H1 (cell line): ENCODE results near the gene PLGLB2. TPM values are rescaled to one million over a fixed set of nuclear protein-coding genes. Genes with fewer than 3 reads are reported as not detected.
"Not testable (repeated sequence)": the region's sequence is repeated elsewhere in the genome, so short reads cannot be mapped to it uniquely, and the experiment has no call there.

ENCODE experiments used
- CTCF ChIA-PET: fragments of 300-600 bp; sonication (Branson Sonifier 250); formaldehyde crosslinking; loops from one replicate; lab custom pipeline; 2021; ENCODE audit not compliant: partially characterized antibody; lab: Charles Lee
- POLR2A ChIA-PET: fragments of 300-600 bp; sonication (Branson Sonifier 250); formaldehyde crosslinking; loops from one replicate; lab custom pipeline; 2021; ENCODE audit warnings: inconsistent platforms; ENCODE audit not compliant: partially characterized antibody; lab: Charles Lee
- DNase-seq, 2 experiments: peaks; one replicate each; pipeline versions ENCODE4 v3.0.0 to v3.0.0-alpha.2; 2010 to 2022; ENCODE audit warnings: low spot score in 2 of 2, low read depth in 1 of 2, mixed read lengths in 1 of 2
- FAIRE-seq: peaks from 2 replicates; lab custom pipeline; 2011; peaks lifted over from hg19 to GRCh38; lab: Jason Lieb, UNC
- H2AFZ ChIP-seq: 2 replicates; pipeline ENCODE4 v1.8.1; 2012; ENCODE audit warnings: low read length, inconsistent platforms
- H2AK5ac ChIP-seq: 2 replicates; pipeline ENCODE4 v1.6.1; 2013; ENCODE audit warnings: low read depth, low read length
- H2BK120ac ChIP-seq: replicated peaks from 2 replicates; pipeline ENCODE3; 2013; ENCODE audit warnings: low read depth, low read length, inconsistent platforms
- H2BK12ac ChIP-seq: 2 replicates; pipeline ENCODE4 v1.6.1; 2013; ENCODE audit warnings: low read depth, low read length
- H2BK15ac ChIP-seq: 2 replicates; pipeline ENCODE4 v1.6.1; 2013; ENCODE audit warnings: low read length
- H2BK20ac ChIP-seq: 2 replicates; pipeline ENCODE4 v1.6.1; 2013; ENCODE audit warnings: low read length
- H2BK5ac ChIP-seq: 2 replicates; pipeline ENCODE4 v1.6.1; 2013; ENCODE audit warnings: low read depth, low read length
- H3K14ac ChIP-seq: 2 replicates; pipeline ENCODE4 v1.6.1; 2013; ENCODE audit warnings: inconsistent platforms; ENCODE audit not compliant: insufficient read length
- H3K18ac ChIP-seq: 2 replicates; pipeline ENCODE4 v1.6.1; 2013; ENCODE audit warnings: low read length; ENCODE audit errors: extremely low read depth
- H3K23ac ChIP-seq: 2 replicates; pipeline ENCODE4 v1.6.1; 2013; ENCODE audit warnings: inconsistent platforms; ENCODE audit not compliant: insufficient read length
- H3K23me2 ChIP-seq: 2 replicates; pipeline ENCODE4 v1.6.1; 2013; ENCODE audit warnings: low read depth, low read length
- H3K27ac ChIP-seq: 2 replicates; pipeline ENCODE4 v1.6.1; 2011; ENCODE audit warnings: low read depth, low read length, inconsistent platforms
- H3K27me3 ChIP-seq, 4 experiments: replicated peaks in 1 of 4; 1 replicate in 1 of 4; 2 replicates in 3 of 4; pipeline versions ENCODE4 v1.6.1 to v1.8.1; 2011 to 2013; ENCODE audit warnings: low read length in 3 of 4, mild to moderate bottlenecking in 3 of 4, inconsistent platforms in 2 of 4, mixed read lengths in 2 of 4, moderate library complexity in 1 of 4; ENCODE audit not compliant: control insufficient read depth in 3 of 4, insufficient read depth in 3 of 4; ENCODE audit errors: extremely low read depth in 1 of 4
- H3K36me3 ChIP-seq, 4 experiments: 2 replicates each; pipeline versions ENCODE4 v1.6.1 to v1.8.1; 2011 to 2013; ENCODE audit warnings: mild to moderate bottlenecking in 4 of 4, low read length in 3 of 4, moderate library complexity in 2 of 4, control low read depth in 1 of 4, inconsistent platforms in 1 of 4; ENCODE audit not compliant: insufficient read depth in 4 of 4, control insufficient read depth in 2 of 4
- H3K4ac ChIP-seq: replicated peaks from 2 replicates; pipeline ENCODE3; 2013; ENCODE audit warnings: low read length, low read depth, mixed read lengths, inconsistent platforms; ENCODE audit not compliant: insufficient read length
- H3K4me1 ChIP-seq, 4 experiments: replicated peaks in 1 of 4; 1 replicate in 1 of 4; 2 replicates in 3 of 4; pipeline versions ENCODE4 v1.6.1 to v1.8.1; 2011 to 2013; ENCODE audit warnings: low read length in 3 of 4, inconsistent platforms in 2 of 4, mixed read lengths in 1 of 4; ENCODE audit not compliant: insufficient read depth in 4 of 4, control insufficient read depth in 3 of 4
- H3K4me2 ChIP-seq, 2 experiments: 2 replicates each; pipeline versions ENCODE4 v1.6.1 to v1.8.1; 2011 to 2013; ENCODE audit warnings: low read depth in 2 of 2, low read length in 2 of 2, control low read depth in 1 of 2, inconsistent platforms in 1 of 2, mild to moderate bottlenecking in 1 of 2; ENCODE audit not compliant: insufficient read depth in 1 of 2
- H3K4me3 ChIP-seq, 4 experiments: fragments of 200-600, 300-600 bp in 1 of 4; sonication (generic), shearing (Covaris generic), sonication (Bioruptor Twin) in 1 of 4; 2 replicates each; pipeline versions ENCODE4 v1.5.1 to v1.8.1; 2011 to 2016; ENCODE audit warnings: low read length in 4 of 4, low read depth in 3 of 4, control low read depth in 2 of 4, inconsistent platforms in 2 of 4, mild to moderate bottlenecking in 2 of 4, mixed read lengths in 1 of 4, moderate library complexity in 1 of 4; ENCODE audit not compliant: insufficient read depth in 2 of 4; ENCODE audit errors: extremely low read depth in 1 of 4
- H3K56ac ChIP-seq: replicated peaks from 2 replicates; pipeline ENCODE3; 2013; ENCODE audit warnings: low read depth, mild to moderate bottlenecking, mixed read lengths, low read length, inconsistent platforms; ENCODE audit not compliant: insufficient read length
- H3K79me1 ChIP-seq: 2 replicates; pipeline ENCODE4 v1.6.1; 2013; ENCODE audit warnings: low read depth, low read length, control low read depth
- H3K79me2 ChIP-seq, 2 experiments: 2 replicates each; pipeline versions ENCODE4 v1.6.1 to v1.8.1; 2012 to 2013; ENCODE audit warnings: low read length in 2 of 2, mild to moderate bottlenecking in 2 of 2, inconsistent platforms in 1 of 2; ENCODE audit not compliant: insufficient read depth in 2 of 2, control insufficient read depth in 1 of 2
- H3K9ac ChIP-seq, 4 experiments: replicated peaks in 1 of 4; 1 replicate in 1 of 4; 2 replicates in 3 of 4; pipeline versions ENCODE4 v1.6.1 to v1.8.1; 2011 to 2013; ENCODE audit warnings: low read depth in 3 of 4, low read length in 3 of 4, control low read depth in 2 of 4, mild to moderate bottlenecking in 2 of 4, moderate library complexity in 2 of 4, inconsistent platforms in 1 of 4; ENCODE audit errors: extremely low read depth in 1 of 4
- H3K9me3 ChIP-seq, 2 experiments: 2 replicates each; pipeline versions ENCODE4 v1.6.1 to v1.8.1; 2012 to 2013; ENCODE audit warnings: mild to moderate bottlenecking in 2 of 2, moderate library complexity in 2 of 2, control low read depth in 1 of 2, inconsistent platforms in 1 of 2, low read depth in 1 of 2, low read length in 1 of 2, mixed read lengths in 1 of 2; ENCODE audit not compliant: insufficient read depth in 2 of 2
- H4K20me1 ChIP-seq, 2 experiments: replicated peaks in 1 of 2; 2 replicates each; pipeline versions ENCODE3 to v1.8.1; 2011 to 2013; ENCODE audit warnings: inconsistent platforms in 2 of 2, low read length in 2 of 2, mild to moderate bottlenecking in 1 of 2; ENCODE audit not compliant: insufficient read depth in 2 of 2, control insufficient read depth in 1 of 2
- H4K5ac ChIP-seq: 2 replicates; pipeline ENCODE4 v1.6.1; 2013; ENCODE audit warnings: low read length, low read depth, mixed read lengths, inconsistent platforms; ENCODE audit not compliant: insufficient read length
- H4K8ac ChIP-seq: 2 replicates; pipeline ENCODE4 v1.8.0; 2013; ENCODE audit warnings: mild to moderate bottlenecking, moderate library complexity, low read length, inconsistent platforms; ENCODE audit not compliant: insufficient read depth; ENCODE audit errors: extremely low read depth
- H4K91ac ChIP-seq: replicated peaks from 2 replicates; pipeline ENCODE3; 2013; ENCODE audit warnings: low read length, mixed read lengths, inconsistent platforms; ENCODE audit not compliant: insufficient read length
- WGBS, 2 experiments: shearing (Covaris generic) in 1 of 2; methylation state at CpG; one replicate each; pipeline versions ENCODE4 v1.1.6 to v1.1.7; 2013 to 2015; ENCODE audit warnings: low lambda C conversion rate in 2 of 2, mixed read lengths in 2 of 2, inconsistent platforms in 1 of 2, low coverage in 1 of 2, missing lambda C conversion rate in 1 of 2; ENCODE audit not compliant: insufficient replicate concordance in 2 of 2, insufficient coverage in 1 of 2, insufficient read length in 1 of 2; ENCODE audit errors: extremely low coverage in 1 of 2, missing lambda C conversion rate in 1 of 2; 5-methylcytosine and 5-hydroxymethylcytosine counted together
- long read RNA-seq, 2 experiments: library from RNA in 1 of 2; library from capped mRNA in 1 of 2; stranded (forward); transcript quantifications; one replicate each; pipeline ENCODE4 v2.0.0, GENCODE V29; 2021; ENCODE audit warnings: inconsistent platforms in 1 of 2
- polyA minus RNA-seq, 3 experiments: library from RNA; depleted of rRNA, polyadenylated mRNA; stranded (reverse); fragments of >200 nt; gene quantifications; 1 replicate in 2 of 3; 2 replicates in 1 of 3; pipeline ENCODE4 v1.2.3, GENCODE V29; 2011
- polyA plus RNA-seq, 7 experiments: library from polyadenylated mRNA; depleted of rRNA in 3 of 7; stranded (reverse) in 5 of 7; unstranded in 2 of 7; fragments of >200 nt in 5 of 7; fragments of 200-250 nt in 2 of 7; gene quantifications; 1 replicate in 5 of 7; 2 replicates in 1 of 7; 4 replicates in 1 of 7; pipeline versions ENCODE4 v1.2.1 to v1.2.3, GENCODE V29; 2011 to 2013; ENCODE audit warnings: missing spikeins in 2 of 7, mixed read lengths in 2 of 7
- total RNA-seq: library from RNA; stranded (reverse); fragmentation: NEBNext Ultra II Directional; extraction: Animal tissue kit (Norgen Biotek cat#: 25700); gene quantifications from 2 replicates; pipeline ENCODE4 v1.2.1, GENCODE V29; 2021

PLGLB2 gene
- total RNA-seq (not detected in 2 replicates), polyA plus RNA-seq (2011; rRNA removed) (0.14 TPM in 1 of 2 replicates, not detected in the other), polyA minus RNA-seq (2011; rRNA and poly(A)+ RNA removed) (0.17 and 0.28 TPM in 2 replicates)
- polyA plus RNA-seq (2011; cell fraction: cytosol; rRNA removed): 0.08 TPM
- polyA plus RNA-seq (2011; cell fraction: nucleus; rRNA removed): 0.09 TPM
- 0.30 TPM in 1 of 4 replicates, not detected in the others for polyA plus RNA-seq (2012, experiment 1 of 2)
- not detected for polyA plus RNA-seq (2012, experiment 2 of 2)
- polyA plus RNA-seq (2013, experiment 1 of 2): not detected
- polyA plus RNA-seq (2013, experiment 2 of 2): 0.07 TPM
- polyA minus RNA-seq (2011; cell fraction: cytosol; rRNA and poly(A)+ RNA removed): not detected
- polyA minus RNA-seq (2011; cell fraction: nucleus; rRNA and poly(A)+ RNA removed): not detected
- long read RNA-seq, experiment 1: 0 reads
- long read RNA-seq, experiment 2: 0 reads

DNA sequence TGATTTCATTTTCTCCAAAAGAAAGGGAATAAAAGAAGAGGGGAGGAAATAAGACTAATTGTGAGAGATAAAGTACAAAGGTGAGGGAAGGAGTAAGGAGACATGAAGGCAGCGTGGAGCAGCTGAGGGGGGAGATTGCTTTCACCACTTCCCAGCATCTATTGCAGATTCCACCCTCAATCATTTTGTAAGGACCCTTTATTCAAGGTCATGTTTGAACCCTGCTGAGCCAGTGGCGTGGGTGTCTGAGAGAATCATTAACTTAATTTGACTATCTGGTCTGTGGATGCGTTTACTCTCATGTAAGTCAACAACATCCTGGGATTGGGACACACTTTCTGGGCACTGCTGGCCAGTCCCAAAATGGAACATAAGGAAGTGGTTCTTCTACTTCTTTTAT, at the start of gene PLGLB2:
Gene PLGLB2, plus strand, starts transcription at position 297 of the 400 bp plus-strand sequence. Its CDS starts 67 bp downstream, at position 364.
- H3K4ac ChIP-seq, H3K9me3 ChIP-seq, H2BK15ac ChIP-seq, H3K23me2 ChIP-seq, H3K27me3 ChIP-seq, H2AK5ac ChIP-seq, H4K8ac ChIP-seq, DNase-seq, H2BK5ac ChIP-seq, H3K4me2 ChIP-seq, H2BK20ac ChIP-seq, H3K56ac ChIP-seq, H3K4me3 ChIP-seq, H3K79me1 ChIP-seq, H4K91ac ChIP-seq, H3K18ac ChIP-seq, H3K79me2 ChIP-seq, H3K23ac ChIP-seq, H3K9ac ChIP-seq, FAIRE-seq, H2BK12ac ChIP-seq, POLR2A ChIA-PET, H2BK120ac ChIP-seq, H3K27ac ChIP-seq, H3K4me1 ChIP-seq, H4K5ac ChIP-seq, H4K20me1 ChIP-seq, H2AFZ ChIP-seq, H3K14ac ChIP-seq, H3K36me3 ChIP-seq, CTCF ChIA-PET: not testable (repeated sequence)
- 91% methylated on average over 1 of the region's 3 CpGs; no CpG with 5 or more reads in 1 of the 2 experiments for WGBS, 2 experiments
